ENCODE results near the gene GNG11. TPM values are rescaled to one million over a fixed set of nuclear protein-coding genes. Genes with fewer than 3 reads are reported as not detected.

Gene GNG11
- total RNA-seq, 1 donor from 2014 or later = 8.8 TPM

- Mint-ChIP-seq H3K4me3 (ENCODE audit: unreplicated experiment) (no peak overlapping the region), H3K9me3 (ENCODE audit: unreplicated experiment) (no peaks in the 10 kb centered on the region), H3K27me3 (ENCODE audit: low read depth, unreplicated experiment) (no peaks in the 10 kb centered on the region), H3K36me3 (ENCODE audit: low read depth, unreplicated experiment) (no peaks in the 10 kb centered on the region), H3K27ac (ENCODE audit: unreplicated experiment) (no peak overlapping the region), H3K4me1 (ENCODE audit: low read depth, unreplicated experiment) (peaks cover 9% of the 10 kb centered on the region)
- TF ChIP-seq EZH2 (IDR thresholded peaks at IDR 0.05; ENCODE audit: insufficient read depth, low read length) (no peak), CTCF (IDR thresholded peaks at IDR 0.05; ENCODE audit: insufficient read depth, low read depth, low read length) (no peak)
- no peak overlapping the region for H3K4me3 ChIP-seq (ENCODE audit: insufficient read depth, low read depth, low read length)
- H2AFZ ChIP-seq (ENCODE audit: low read depth, low read length) = no peak overlapping the region
- H3K27me3 ChIP-seq (ENCODE audit: insufficient read depth, low read length) = no peaks in the 10 kb centered on the region
- no peak overlapping the region for H3K4me2 ChIP-seq (ENCODE audit: low read length)
- no peaks in the 10 kb centered on the region for H3K79me2 ChIP-seq (ENCODE audit: insufficient read depth, low read length)
- H3K4me1 ChIP-seq (ENCODE audit: insufficient read depth, low read length) = peaks cover 4% of the 10 kb centered on the region
- H3K9ac ChIP-seq (ENCODE audit: low read length) = no peak overlapping the region
- H3K27ac ChIP-seq (ENCODE audit: low read depth, low read length) = no peak overlapping the region
- no peaks in the 10 kb centered on the region for H3K36me3 ChIP-seq (ENCODE audit: insufficient read depth, low read length)
- FAIRE-seq (no peak), DNase-seq (ENCODE audit: low read depth) (no peak)
- no peaks in the 10 kb centered on the region for H3K9me3 ChIP-seq (ENCODE audit: insufficient read depth, low read depth, low read length)
- H4K20me1 ChIP-seq (ENCODE audit: insufficient read depth, low read length) = no peaks in the 10 kb centered on the region
Observed at GRCh38 chr7:93972029-93972725, 50.6 kb downstream of the GNG11 start.

GRCh38 chr7:93973134-93973533 is 51.6 kb downstream of the GNG11 start:
- no peak overlapping the region for H3K4me3 ChIP-seq (ENCODE audit: insufficient read depth, low read depth, low read length)
- no peak overlapping the region for H3K27ac Mint-ChIP-seq (ENCODE audit: unreplicated experiment)
- H3K36me3 ChIP-seq (ENCODE audit: insufficient read depth, low read length) = no peaks in the 10 kb centered on the region
- no peak overlapping the region for H3K9ac ChIP-seq (ENCODE audit: low read length)
- no peaks in the 10 kb centered on the region for H3K9me3 Mint-ChIP-seq (ENCODE audit: unreplicated experiment)
- no peaks in the 10 kb centered on the region for H3K27me3 Mint-ChIP-seq (ENCODE audit: low read depth, unreplicated experiment)
- no peaks in the 10 kb centered on the region for H3K79me2 ChIP-seq (ENCODE audit: insufficient read depth, low read length)
- no peak overlapping the region for H3K4me3 Mint-ChIP-seq (ENCODE audit: unreplicated experiment)
- FAIRE-seq (peak; percentile 62), DNase-seq (ENCODE audit: low read depth) (peak; percentile 47)
- TF ChIP-seq CTCF (IDR thresholded peaks at IDR 0.05; ENCODE audit: insufficient read depth, low read depth, low read length) (no peak), EZH2 (IDR thresholded peaks at IDR 0.05; ENCODE audit: insufficient read depth, low read length) (no peak)
- no peak overlapping the region for H3K27ac ChIP-seq (ENCODE audit: low read depth, low read length)
- peaks cover 4% of the 10 kb centered on the region for H3K4me1 ChIP-seq (ENCODE audit: insufficient read depth, low read length)
- H4K20me1 ChIP-seq (ENCODE audit: insufficient read depth, low read length) = no peaks in the 10 kb centered on the region
- no peak overlapping the region for H2AFZ ChIP-seq (ENCODE audit: low read depth, low read length)
- H3K36me3 Mint-ChIP-seq (ENCODE audit: low read depth, unreplicated experiment) = no peaks in the 10 kb centered on the region
- no peaks in the 10 kb centered on the region for H3K27me3 ChIP-seq (ENCODE audit: insufficient read depth, low read length)
- peaks cover 9% of the 10 kb centered on the region for H3K4me1 Mint-ChIP-seq (ENCODE audit: low read depth, unreplicated experiment)
- H3K9me3 ChIP-seq (ENCODE audit: insufficient read depth, low read depth, low read length) = no peaks in the 10 kb centered on the region
- H3K4me2 ChIP-seq (ENCODE audit: low read length) = no peak overlapping the region

GRCh38 chr7:93977211-93977950 is 55.8 kb downstream of the GNG11 start:
- no peaks in the 10 kb centered on the region for H3K36me3 Mint-ChIP-seq (ENCODE audit: low read depth, unreplicated experiment)
- H3K36me3 ChIP-seq (ENCODE audit: insufficient read depth, low read length) = no peaks in the 10 kb centered on the region
- H3K27me3 Mint-ChIP-seq (ENCODE audit: low read depth, unreplicated experiment) = no peaks in the 10 kb centered on the region
- H3K4me3 ChIP-seq (ENCODE audit: insufficient read depth, low read depth, low read length) = no peak overlapping the region
- H3K9ac ChIP-seq (ENCODE audit: low read length) = no peak overlapping the region
- H3K4me2 ChIP-seq (ENCODE audit: low read length) = no peak overlapping the region
- H3K27me3 ChIP-seq (ENCODE audit: insufficient read depth, low read length) = no peaks in the 10 kb centered on the region
- H3K9me3 Mint-ChIP-seq (ENCODE audit: unreplicated experiment) = no peaks in the 10 kb centered on the region
- H3K4me3 Mint-ChIP-seq (ENCODE audit: unreplicated experiment) = no peak overlapping the region
- no peak overlapping the region for H2AFZ ChIP-seq (ENCODE audit: low read depth, low read length)
- H3K27ac ChIP-seq (ENCODE audit: low read depth, low read length) = no peak overlapping the region
- TF ChIP-seq CTCF (IDR thresholded peaks at IDR 0.05; ENCODE audit: insufficient read depth, low read depth, low read length) (no peak), EZH2 (IDR thresholded peaks at IDR 0.05; ENCODE audit: insufficient read depth, low read length) (no peak)
- no peaks in the 10 kb centered on the region for H3K79me2 ChIP-seq (ENCODE audit: insufficient read depth, low read length)
- peaks cover 17% of the 10 kb centered on the region for H3K4me1 Mint-ChIP-seq (ENCODE audit: low read depth, unreplicated experiment)
- H3K9me3 ChIP-seq (ENCODE audit: insufficient read depth, low read depth, low read length) = no peaks in the 10 kb centered on the region
- H3K27ac Mint-ChIP-seq (ENCODE audit: unreplicated experiment) = no peak overlapping the region
- H3K4me1 ChIP-seq (ENCODE audit: insufficient read depth, low read length) = peaks cover 4% of the 10 kb centered on the region
- DNase-seq (ENCODE audit: low read depth) = no peak
- FAIRE-seq = no peak
- H4K20me1 ChIP-seq (ENCODE audit: insufficient read depth, low read length) = no peaks in the 10 kb centered on the region

All from astrocyte (in vitro differentiated cells and primary cell).